Endothelial cell of umbilical vein (primary cell): Measurements from ENCODE around the gene FJX1. TPM values are rescaled to one million over a fixed set of nuclear protein-coding genes. Genes with fewer than 3 reads are reported as not detected.

ENCODE experiments used
- BruUV-seq: library from RNA; stranded (reverse); fragments of 400-500 nt; replicated peaks from 2 replicates; lab custom pipeline; 2021; lab: Mats Ljungman, UMichigan
- CTCF ChIA-PET: fragments of 300-600, 350-600 bp; sonication (Branson Sonifier 250); formaldehyde crosslinking; loops from one replicate; lab custom pipeline; 2021; ENCODE audit warnings: antibody characterized with exemption, inconsistent platforms; lab: Charles Lee
- POLR2A ChIA-PET: fragments of 300-600, 350-600 bp; sonication (Branson Sonifier 250); formaldehyde crosslinking; loops from one replicate; lab custom pipeline; 2021; ENCODE audit warnings: antibody characterized with exemption, inconsistent platforms; lab: Charles Lee
- DNase-seq: peaks from one replicate; pipeline ENCODE4 v3.0.0-alpha.2; 2011; ENCODE audit warnings: low read depth, low spot score
- FAIRE-seq: peaks from 2 replicates; lab custom pipeline; 2011; peaks lifted over from hg19 to GRCh38; lab: Jason Lieb, UNC
- H2AFZ ChIP-seq: 2 replicates; pipeline ENCODE4 v1.6.0; 2012; ENCODE audit warnings: low read depth, low read length, control low read depth, inconsistent platforms
- H3K27ac ChIP-seq: 2 replicates; pipeline ENCODE4 v1.5.1; 2011; ENCODE audit warnings: low read depth, mild to moderate bottlenecking, control low read depth, low read length, moderate library complexity; ENCODE audit not compliant: insufficient read depth
- H3K27me3 ChIP-seq, 2 experiments: 2 replicates each; pipeline versions ENCODE4 v1.6.0 to v1.6.1; 2011; ENCODE audit warnings: low read length in 2 of 2, mixed read lengths in 1 of 2; ENCODE audit not compliant: control insufficient read depth in 2 of 2, insufficient read depth in 2 of 2
- H3K36me3 ChIP-seq, 2 experiments: 2 replicates in 1 of 2; 3 replicates in 1 of 2; pipeline ENCODE4 v1.5.1; 2011; ENCODE audit warnings: low read length in 2 of 2, mild to moderate bottlenecking in 1 of 2, moderate library complexity in 1 of 2; ENCODE audit not compliant: control insufficient read depth in 2 of 2, insufficient read depth in 2 of 2; ENCODE audit errors: extremely low read depth in 1 of 2
- H3K4me1 ChIP-seq: 3 replicates; pipeline ENCODE4 v1.5.1; 2011; ENCODE audit warnings: mild to moderate bottlenecking, low read length; ENCODE audit not compliant: control insufficient read depth, insufficient read depth; ENCODE audit errors: extremely low read depth
- H3K4me2 ChIP-seq: 2 replicates; pipeline ENCODE4 v1.6.1; 2011; ENCODE audit warnings: low read length, control low read depth, mixed read lengths; ENCODE audit not compliant: insufficient read depth
- H3K4me3 ChIP-seq, 3 experiments: fragments of 200-600 bp in 1 of 3; sonication (generic), shearing (Covaris generic) in 1 of 3; replicated peaks in 1 of 3; 2 replicates each; pipeline ENCODE4 v1.5.1; 2011 to 2016; ENCODE audit warnings: control low read depth in 3 of 3, low read length in 3 of 3, mild to moderate bottlenecking in 2 of 3, inconsistent platforms in 1 of 3, low read depth in 1 of 3, moderate library complexity in 1 of 3; ENCODE audit not compliant: insufficient read depth in 1 of 3
- H3K79me2 ChIP-seq: 2 replicates; pipeline ENCODE4 v1.6.0; 2012; ENCODE audit warnings: low read length, inconsistent platforms; ENCODE audit not compliant: control insufficient read depth, insufficient read depth
- H3K9ac ChIP-seq: replicated peaks from 2 replicates; pipeline ENCODE3; 2011; ENCODE audit warnings: low read length, control low read depth; ENCODE audit not compliant: insufficient read depth; ENCODE audit errors: extremely low read depth
- H3K9me1 ChIP-seq: replicated peaks from 3 replicates; pipeline ENCODE4 v1.6.0; 2011; ENCODE audit warnings: mild to moderate bottlenecking, low read length; ENCODE audit not compliant: control insufficient read depth, insufficient read depth; ENCODE audit errors: extremely low read depth
- H3K9me3 ChIP-seq: replicated peaks from 2 replicates; pipeline ENCODE4 v1.5.1; 2012; ENCODE audit warnings: low read length, inconsistent platforms; ENCODE audit not compliant: control insufficient read depth, insufficient read depth
- H4K20me1 ChIP-seq: replicated peaks from 2 replicates; pipeline ENCODE3; 2011; ENCODE audit warnings: mild to moderate bottlenecking, low read length; ENCODE audit not compliant: control insufficient read depth, insufficient read depth; ENCODE audit errors: extremely low read depth
- EZH2 ChIP-seq: IDR thresholded peaks from 2 replicates; pipeline ENCODE4 v1.6.1; 2012; ENCODE audit warnings: borderline replicate concordance, low read depth, mild to moderate bottlenecking, moderate library complexity, low read length, inconsistent platforms; ENCODE audit not compliant: severe bottlenecking
- GATA2 ChIP-seq: IDR thresholded peaks from 2 replicates; pipeline ENCODE4 v1.7.0; 2011; ENCODE audit warnings: low read depth, mild to moderate bottlenecking, moderate library complexity, mixed read lengths, low read length; ENCODE audit not compliant: insufficient read length, insufficient read depth
- JUN ChIP-seq: IDR thresholded peaks from 2 replicates; pipeline ENCODE4 v1.6.1; 2011; ENCODE audit warnings: borderline replicate concordance, low read depth; ENCODE audit not compliant: insufficient read length, insufficient read depth
- MYC ChIP-seq: IDR thresholded peaks from one replicate; pipeline ENCODE4 v1.6.1; 2011; ENCODE audit warnings: mild to moderate bottlenecking, low read depth, low read length
- POLR2A ChIP-seq: IDR thresholded peaks from 2 replicates; pipeline ENCODE4 v1.6.1; 2012; ENCODE audit warnings: low read depth, mild to moderate bottlenecking, control low read depth, low read length
- POLR2AphosphoS5 ChIP-seq: IDR thresholded peaks from 2 replicates; pipeline ENCODE4 v1.6.1; 2012; ENCODE audit warnings: low read depth, mild to moderate bottlenecking, control low read depth, low read length, moderate library complexity; ENCODE audit not compliant: insufficient read depth
- dilution Hi-C: fragments of 300-500 bp; cut with MboI; formaldehyde crosslinking; loops from one replicate; pipeline ENCODE4 v1.15.0; 2019; ENCODE audit warnings: low sequenced_read_pairs; ENCODE audit not compliant: extremely low pct_ligation_motif_present
- intact Hi-C: fragments of 100-400 bp; cut with micrococcal nuclease; formaldehyde crosslinking; loops from one replicate; pipeline ENCODE4 v1.10.0; 2022
- polyA plus RNA-seq, 4 experiments: library from polyadenylated mRNA; depleted of rRNA in 3 of 4; stranded (reverse) in 3 of 4; unstranded in 1 of 4; fragments of >200 nt; gene quantifications; 2 replicates each; pipeline versions ENCODE4 v1.2.1 to v1.2.3, GENCODE V29; 2011 to 2012; ENCODE audit warnings: missing spikeins in 1 of 4
- total RNA-seq: library from RNA; stranded (reverse); gene quantifications from 2 replicates; pipeline ENCODE4 v1.2.3, GENCODE V29; 2021
- TF ChIP-seq, protein P1 (sequence below), 2 donors: IDR thresholded peaks; 1 replicate in 1 of 2; 2 replicates in 1 of 2; pipeline ENCODE4 v1.5.1; 2011; ENCODE audit warnings: low read length in 2 of 2, mild to moderate bottlenecking in 2 of 2, moderate library complexity in 2 of 2, control low read depth in 1 of 2, inconsistent platforms in 1 of 2, low read depth in 1 of 2; ENCODE audit not compliant: insufficient read depth in 1 of 2; ENCODE audit errors: extremely low read depth in 1 of 2
- TF ChIP-seq, protein P2 (sequence below): IDR thresholded peaks from 2 replicates; pipeline ENCODE4 v1.6.1; 2011; ENCODE audit not compliant: insufficient read depth, insufficient read length

FJX1 gene
- total and polyA plus RNA-seq, 2 donors (not counting 3 experiments of a cell fraction or from before 2014, with no cell fraction given): 9.2 to 26.6 TPM

GRCh38 chr11:35610631-35611030, 7.6 kb upstream of the FJX1 start:
- ChIA-PET POLR2A (no interaction called here), CTCF (interaction anchor here (2.1 to 5.9 kb wide), 3 partner anchors 211 to 656 kb away, joined by 8 to 69 read pairs (median 11); no protein-coding TSS in a partner anchor)

More at GRCh38 chr11:35610631-35611030, 7.6 kb upstream of the FJX1 start:
- Histone ChIP-seq H3K27me3 (peaks cover 28 to 60% of the 10 kb centered on the region in 2 experiments), H3K9me1 (no peaks in the 10 kb centered on the region), H3K9ac (no peak overlapping the region), H3K79me2 (no peaks in the 10 kb centered on the region), H3K4me2 (no peak overlapping the region), H2AFZ (no peak overlapping the region), H3K36me3 (no peaks in the 10 kb centered on the region), H3K4me1 (no peaks in the 10 kb centered on the region), H4K20me1 (no peaks in the 10 kb centered on the region), H3K4me3 (no peak overlapping the region), H3K27ac (no peak overlapping the region), H3K9me3 (no peaks in the 10 kb centered on the region)
- TF ChIP-seq JUN (no peak), POLR2AphosphoS5 (no peak), EZH2 (peak; percentile 37), GATA2 (no peak), MYC (no peak), POLR2A (no peak)
- TF ChIP-seq, protein P1, sequence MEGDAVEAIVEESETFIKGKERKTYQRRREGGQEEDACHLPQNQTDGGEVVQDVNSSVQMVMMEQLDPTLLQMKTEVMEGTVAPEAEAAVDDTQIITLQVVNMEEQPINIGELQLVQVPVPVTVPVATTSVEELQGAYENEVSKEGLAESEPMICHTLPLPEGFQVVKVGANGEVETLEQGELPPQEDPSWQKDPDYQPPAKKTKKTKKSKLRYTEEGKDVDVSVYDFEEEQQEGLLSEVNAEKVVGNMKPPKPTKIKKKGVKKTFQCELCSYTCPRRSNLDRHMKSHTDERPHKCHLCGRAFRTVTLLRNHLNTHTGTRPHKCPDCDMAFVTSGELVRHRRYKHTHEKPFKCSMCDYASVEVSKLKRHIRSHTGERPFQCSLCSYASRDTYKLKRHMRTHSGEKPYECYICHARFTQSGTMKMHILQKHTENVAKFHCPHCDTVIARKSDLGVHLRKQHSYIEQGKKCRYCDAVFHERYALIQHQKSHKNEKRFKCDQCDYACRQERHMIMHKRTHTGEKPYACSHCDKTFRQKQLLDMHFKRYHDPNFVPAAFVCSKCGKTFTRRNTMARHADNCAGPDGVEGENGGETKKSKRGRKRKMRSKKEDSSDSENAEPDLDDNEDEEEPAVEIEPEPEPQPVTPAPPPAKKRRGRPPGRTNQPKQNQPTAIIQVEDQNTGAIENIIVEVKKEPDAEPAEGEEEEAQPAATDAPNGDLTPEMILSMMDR (IDR thresholded peaks at IDR 0.05; ENCODE audit: extremely low read depth in 1 of 2, insufficient read depth in 1 of 2, low read depth in 1 of 2, low read length in 2 of 2): no peak
- TF ChIP-seq, protein P2, sequence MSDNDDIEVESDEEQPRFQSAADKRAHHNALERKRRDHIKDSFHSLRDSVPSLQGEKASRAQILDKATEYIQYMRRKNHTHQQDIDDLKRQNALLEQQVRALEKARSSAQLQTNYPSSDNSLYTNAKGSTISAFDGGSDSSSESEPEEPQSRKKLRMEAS: no peak
- BruUV-seq: no TSS peak
- FAIRE-seq (no peak), DNase-seq (no peak)
- intact Hi-C loops (no loop called here), dilution Hi-C loops (loop anchor here (25.0 kb wide), 1 partner anchor 652 kb away; no protein-coding TSS in a partner anchor)
